HG03196 (cell line): ENCODE results near the gene UGT1A9.

Experiments
- ATAC-seq: cut with Tn5 transposase; IDR thresholded peaks from one replicate; pipeline ENCODE4 v1.9.1; 2021; ENCODE audit not compliant: unreplicated experiment

Gene UGT1A9

DNA sequence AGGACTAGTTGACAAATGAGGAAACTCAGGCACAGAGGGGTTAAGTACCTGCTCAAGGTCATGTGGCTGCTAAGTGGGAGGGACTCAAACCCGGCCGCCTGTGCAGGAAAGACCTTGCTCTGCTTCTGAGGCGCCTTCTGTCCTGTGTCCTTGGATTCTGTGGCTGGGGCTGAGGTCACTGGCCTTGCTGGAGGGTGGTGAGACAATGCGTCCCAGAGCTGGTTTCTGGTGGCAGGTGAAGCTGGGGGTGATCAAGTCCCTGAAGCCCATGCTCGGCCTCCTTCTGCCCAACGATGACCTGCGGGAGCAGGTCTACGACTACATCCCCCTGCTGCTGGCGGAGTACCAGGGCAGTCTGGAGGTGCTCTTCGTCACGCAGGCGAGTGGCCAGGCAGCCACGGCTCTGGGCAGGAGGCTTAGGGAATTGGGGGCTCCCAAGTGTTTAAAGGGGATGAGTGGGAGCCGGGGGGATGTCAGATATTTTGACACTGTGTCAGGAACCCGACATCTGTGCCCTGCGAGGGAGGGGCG is 122.5 kb downstream of the UGT1A9 start:
- ATAC-seq, result no peak

DNA sequence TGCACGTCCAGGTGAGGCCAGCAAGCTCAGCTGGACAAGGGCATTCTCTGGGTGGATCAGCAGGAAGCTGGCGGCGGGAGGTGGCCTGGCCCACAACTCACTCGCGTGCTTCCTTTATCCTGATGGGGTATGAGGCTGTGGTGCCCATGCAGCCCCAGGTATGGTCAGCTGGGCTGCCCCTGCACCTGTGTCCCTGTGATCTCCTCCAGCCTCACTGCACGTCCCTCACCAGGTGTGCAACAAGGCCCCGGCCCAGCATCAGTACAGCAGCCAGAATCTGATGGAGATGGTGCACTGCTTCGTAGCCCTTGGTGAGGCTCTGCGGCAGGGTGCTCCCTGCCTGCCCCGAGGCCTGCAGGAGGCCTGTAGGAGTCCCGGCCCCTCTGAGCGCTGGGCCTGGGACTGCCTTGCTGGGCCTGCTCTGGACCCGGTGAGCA is 124.1 kb downstream of the UGT1A9 start:
- no peak for ATAC-seq

DNA sequence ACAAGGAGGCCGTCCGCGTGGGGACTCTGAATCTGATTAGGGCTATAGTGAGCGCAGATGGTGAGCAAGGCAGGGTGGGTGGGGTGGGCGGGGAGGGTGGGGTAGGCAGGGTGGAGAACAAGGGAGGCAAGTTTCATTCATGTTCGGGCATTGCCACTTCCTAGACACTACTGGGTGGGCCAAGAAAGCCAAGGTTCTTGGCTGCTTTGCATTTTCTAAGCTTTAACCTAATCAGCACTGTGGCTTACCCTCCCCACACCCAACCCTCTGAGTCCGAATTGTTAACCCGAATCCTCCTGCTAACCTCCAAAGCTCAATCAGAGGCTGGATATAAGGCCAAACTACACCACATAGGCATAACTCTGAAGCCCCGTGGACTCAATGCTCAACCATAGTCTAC is 124.6 kb downstream of the UGT1A9 start:
- ATAC-seq, result no peak

DNA sequence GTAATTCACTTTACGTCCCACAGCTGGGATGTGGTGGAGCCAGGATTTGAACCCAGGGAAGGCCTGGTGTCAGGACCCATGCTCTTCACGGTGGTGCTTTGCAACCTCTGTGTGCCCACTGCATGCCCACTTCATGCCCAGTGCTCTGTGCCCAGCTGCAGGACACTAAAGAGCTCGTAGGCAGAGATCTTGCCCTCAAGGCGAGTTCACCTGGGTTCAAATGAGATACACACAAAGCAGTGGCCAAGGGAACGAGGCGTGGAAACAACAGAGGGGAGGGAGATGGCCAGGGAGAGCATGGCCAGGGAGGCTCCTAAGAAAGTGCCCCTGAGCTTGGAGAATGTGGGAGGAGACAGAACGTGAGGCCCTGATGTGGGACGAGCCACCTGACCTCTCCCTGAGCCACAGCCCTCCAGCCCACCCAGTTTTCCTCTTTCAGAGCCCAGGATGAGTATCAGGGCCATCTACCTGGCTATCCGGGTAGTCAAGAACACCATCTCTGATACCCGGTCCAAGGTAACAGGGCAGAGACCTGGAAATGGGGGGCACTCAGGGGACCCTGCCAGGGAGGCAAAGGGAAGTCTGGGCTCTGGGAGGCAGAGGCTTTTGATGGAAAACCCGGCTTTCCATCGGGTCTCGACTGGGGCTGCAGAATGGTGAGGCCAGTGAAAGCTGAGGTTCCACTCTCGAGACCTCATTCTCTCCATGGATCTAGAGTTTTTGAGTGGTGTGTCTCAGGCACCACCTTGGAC is 126.8 kb downstream of the UGT1A9 start:
- ATAC-seq, result no peak

DNA sequence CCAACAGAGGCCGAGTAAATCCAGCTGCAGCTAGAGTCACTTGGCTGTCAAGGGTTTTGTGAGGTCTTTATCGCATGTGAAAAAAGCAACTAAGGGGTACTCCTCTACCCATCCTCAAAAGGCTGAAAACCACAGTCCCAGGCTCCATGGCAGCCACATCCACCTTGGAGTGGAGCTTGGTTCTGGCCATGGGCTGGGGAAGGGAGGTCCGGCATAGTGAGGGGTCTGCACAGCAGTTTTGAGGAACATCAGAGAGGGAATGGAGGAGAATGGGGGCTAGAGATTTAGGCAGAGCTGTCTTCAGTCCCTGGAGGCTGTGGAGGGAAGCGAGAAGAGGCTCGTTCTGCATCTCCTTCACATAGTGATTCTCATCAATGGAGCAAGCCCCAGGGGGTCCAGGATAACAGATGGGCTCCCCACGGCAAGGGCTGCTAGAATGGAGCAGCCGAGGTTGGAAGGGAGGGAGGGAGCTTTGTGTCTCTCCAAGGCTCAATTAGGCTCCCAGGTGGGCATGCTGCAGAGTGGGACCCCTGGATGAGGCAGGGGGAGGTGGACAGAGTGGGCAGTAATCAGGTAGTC is 127.5 kb downstream of the UGT1A9 start:
- ATAC-seq, result no peak

DNA sequence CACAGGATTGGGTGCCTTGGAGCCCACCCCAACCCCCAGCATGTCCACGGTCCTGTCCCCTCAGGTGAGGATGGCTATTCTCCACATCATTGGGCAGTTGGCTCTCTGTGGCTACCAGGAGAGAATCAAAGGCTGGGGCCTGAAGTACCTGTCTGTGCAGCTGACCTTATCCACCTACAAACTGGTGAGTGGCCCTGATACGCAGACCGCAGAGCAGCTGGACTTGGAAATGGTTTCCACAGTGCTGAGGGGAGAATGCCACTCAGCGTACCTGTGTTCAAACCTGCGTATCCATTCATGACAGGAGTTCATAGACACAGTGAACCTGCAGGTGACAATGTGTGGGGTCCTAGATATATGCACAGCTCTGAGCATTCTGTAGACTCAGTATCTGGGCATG is 128.0 kb downstream of the UGT1A9 start:
- no peak for ATAC-seq

DNA sequence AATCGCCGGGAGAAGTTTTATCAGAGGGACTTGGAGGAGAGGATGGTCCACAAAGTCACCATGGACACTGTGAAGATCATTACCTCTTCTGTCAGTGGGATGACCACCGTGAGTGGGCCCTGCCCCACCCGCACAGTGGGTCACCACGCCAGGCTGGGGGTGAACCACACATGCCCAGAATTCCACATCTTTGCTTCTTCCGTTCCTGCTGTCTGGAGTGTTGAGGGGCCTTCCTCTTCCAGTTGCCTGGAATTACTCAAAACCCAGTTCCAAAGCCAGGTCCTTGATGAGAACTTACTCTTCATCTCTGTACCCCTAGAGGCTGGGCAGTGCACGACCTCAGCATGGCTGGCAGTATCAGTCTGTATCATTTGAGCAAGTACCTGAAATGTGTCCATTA is 128.5 kb downstream of the UGT1A9 start:
- no peak for ATAC-seq

DNA sequence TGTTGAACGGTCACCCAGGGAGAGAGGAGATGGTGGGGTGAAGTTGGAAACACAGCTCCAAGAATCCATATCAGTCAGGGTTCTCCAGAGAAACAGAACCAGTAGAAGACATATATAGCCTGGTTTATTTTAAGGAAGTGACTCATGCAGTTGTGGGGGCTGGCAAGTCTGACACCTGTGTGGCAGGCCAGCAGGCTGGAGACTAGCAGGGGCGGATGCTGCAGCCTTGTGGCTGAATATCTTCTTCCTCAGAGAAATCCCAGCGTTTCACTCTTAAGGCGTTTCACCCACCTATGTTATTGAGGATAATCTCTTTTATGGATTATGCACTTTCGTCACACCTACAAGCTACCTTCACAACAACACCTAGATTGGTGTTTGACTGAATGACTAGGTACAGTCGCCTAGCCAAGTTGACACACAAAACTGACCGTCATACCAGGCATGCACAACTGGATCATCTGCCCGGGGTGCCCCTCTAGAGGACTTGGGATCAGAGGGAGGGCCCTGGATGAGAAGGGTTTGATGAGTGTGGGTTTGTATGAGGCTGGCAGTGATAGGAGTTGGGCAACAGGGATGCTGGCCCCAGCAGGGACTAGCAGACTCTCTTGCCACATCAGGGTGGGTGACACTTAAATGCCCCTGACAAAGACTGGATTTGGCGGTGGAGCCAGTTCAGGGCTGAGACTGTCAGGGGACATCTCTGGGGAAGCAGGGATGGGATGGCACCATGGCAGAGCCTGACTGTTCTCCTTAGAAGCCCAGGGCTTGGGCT is 129.8 kb downstream of the UGT1A9 start:
- ATAC-seq, result no peak

DNA sequence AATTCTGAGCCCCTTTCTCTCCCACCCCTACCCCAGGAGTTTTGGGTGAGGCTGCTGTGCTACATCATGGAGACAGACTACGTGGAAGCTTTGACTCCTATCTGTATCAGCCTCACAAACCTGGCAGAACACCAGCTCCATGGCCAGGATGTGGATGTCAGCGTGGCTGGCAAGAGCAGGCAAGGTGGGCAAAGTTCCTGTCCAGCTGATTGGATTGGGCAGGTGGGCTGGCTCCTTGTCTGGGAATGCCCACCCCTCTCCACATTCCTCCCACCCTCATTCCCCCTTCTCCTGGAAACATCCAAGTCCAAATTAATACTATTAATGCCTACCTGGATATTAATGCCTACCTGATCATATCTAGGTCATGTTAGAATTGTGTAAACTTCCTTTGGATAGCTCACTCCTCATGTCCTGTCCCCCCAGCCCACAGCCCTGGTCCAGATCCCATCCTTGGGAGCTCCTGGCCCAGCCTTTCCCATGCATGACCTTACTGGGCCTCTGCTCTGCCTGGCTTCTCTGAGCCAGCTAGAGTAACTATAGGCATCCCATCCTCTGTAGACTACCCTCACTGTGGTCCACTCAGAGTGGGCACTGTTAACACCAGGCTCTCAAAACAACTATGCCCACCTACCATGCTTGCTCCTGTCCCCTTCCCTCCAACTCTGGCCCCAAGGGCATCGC is 130.6 kb downstream of the UGT1A9 start:
- ATAC-seq, result no peak

DNA sequence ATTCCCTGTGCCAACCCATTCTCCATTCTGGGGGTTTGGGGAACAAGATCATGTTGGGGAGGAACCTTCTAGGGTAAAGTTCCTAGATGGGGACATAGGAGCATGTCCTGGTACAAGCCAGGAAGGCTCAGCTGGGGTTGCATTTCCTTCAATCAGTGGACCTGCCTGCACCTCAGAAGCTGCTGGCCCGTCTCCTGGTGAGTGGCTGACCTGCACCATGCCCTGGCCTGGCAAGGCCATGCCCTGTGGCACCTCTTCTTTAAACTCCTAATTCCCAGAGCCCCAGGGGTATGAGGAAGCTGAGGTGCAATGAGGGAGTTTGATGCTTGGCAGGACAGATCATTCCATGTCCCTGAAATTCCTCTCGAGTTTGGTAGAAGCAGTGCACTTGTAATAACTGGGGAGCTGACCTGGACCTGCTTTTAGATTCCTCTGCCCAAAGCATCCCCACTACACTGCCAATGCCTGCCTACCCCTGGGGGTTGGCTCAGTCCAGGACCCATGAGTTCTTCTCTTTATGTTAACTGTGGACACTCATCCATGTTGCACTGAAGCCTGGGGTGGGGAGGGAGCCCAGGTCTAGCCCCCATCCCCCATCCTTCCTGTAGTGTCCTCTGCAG is 131.7 kb downstream of the UGT1A9 start:
- ATAC-seq, result no peak

DNA sequence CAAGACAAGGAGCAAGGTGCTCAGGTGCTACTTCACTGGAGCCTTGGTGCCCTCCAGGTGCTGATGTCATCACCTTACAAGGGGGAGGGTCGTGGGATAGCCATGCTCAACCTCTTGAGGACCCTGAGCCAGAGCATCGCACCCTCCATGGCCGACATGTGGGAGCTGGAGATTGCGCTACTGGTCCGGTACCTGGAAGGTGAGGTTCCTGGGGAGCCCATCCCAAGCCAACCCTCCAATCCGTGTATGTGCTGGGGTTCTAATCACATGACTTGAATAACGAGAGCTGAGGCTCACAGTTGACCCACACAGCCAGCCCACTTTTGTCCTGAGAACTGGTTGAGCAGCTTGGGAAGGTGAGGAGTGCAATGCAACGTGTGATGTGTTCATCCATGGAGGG is 132.3 kb downstream of the UGT1A9 start:
- no peak for ATAC-seq

DNA sequence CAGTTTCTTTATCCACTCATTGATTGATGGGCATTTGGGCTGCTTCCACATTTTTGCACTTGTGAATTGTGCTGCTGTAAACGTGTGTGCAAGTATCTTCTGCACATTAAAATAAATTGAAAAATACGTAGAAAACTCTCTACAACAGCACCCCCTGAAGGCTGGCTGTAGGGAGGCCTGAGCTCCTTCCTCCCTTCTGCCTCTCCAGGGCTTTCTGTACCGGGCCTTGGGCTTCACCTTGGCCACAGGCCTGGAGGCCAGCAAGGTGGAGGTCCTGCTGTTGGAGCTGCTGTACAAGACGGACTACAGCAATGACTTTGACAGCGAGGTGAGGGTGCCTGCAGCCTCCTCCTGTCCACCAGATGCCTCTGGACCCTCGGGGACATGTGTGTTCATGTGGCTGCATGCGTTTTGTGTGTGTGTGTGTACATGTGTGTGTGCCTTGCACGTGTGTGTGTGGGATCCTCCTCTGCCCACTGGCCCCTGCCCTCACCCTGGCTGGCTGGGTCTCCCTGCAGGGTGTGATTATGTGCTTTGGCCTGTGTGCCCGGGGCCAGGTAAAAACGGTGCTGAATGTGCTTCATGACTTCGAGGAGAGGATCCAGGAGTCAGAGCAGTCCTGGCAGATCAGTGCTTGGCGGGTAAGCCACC is 135.6 kb downstream of the UGT1A9 start:
- no peak for ATAC-seq

DNA sequence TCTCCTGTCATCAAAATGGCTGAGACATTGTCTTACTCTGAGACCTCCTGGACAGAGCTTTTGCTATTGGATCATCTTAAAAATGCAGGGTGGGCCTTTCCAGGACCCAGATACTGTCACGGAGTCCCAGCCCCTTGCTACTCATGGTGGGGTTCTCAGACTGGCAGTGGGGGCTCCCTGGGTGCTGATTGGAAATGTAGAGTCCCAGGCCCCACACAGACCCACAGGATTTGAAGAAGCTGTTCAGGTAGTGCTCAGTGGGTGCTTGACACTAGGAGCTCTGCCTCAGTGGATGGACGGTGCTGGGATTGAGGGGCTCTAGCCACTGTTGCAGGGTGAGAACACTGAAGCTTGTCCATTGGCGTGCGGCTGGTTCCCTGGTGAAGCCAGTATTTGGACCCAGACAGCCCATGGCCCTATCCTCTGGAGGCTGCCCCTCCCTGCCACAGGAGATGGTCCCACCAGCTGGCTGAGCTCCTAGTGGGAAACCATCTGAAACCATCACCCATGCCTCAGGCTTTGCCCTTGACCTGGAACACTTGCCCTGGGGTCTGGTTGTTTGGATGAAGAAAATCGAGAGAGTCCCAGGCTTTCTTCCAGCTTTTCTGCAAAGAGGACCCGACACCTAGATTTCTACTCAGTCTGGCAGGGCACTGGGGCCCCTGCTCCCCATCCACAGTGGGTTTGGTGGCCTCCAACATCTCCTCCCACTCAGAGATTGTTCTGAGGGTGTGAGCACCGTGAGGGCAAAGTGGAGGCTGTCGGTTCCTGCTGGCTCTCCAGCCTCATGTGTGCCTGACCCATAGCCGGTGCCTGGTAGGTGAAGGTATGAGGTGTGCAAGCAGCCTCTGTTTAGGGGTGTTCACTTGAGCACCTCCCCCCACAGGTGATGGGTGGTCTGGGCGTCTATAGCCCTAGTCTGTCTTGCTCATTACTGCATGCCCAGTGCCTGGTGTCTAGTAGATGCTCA is 136.6 kb downstream of the UGT1A9 start:
- no peak for ATAC-seq

DNA sequence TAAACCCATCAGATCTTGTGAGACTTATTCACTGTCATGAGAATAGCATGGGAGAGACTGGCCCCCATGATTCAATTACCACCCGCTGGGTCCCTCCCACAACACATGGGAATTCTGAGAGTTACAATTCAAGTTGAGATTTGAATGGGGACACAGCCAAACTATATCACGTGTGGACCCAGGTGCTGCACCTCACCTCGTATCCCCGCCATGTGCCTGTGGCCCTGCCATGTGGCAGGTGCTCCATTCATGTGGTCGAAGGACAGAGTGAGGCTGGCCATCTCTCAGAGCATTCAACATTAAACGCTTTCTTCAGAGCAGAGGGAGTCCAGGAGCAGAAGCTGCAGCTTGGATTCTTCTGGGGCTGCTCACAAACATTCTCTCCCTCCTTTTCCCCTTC is 138.7 kb downstream of the UGT1A9 start:
- no peak for ATAC-seq

DNA sequence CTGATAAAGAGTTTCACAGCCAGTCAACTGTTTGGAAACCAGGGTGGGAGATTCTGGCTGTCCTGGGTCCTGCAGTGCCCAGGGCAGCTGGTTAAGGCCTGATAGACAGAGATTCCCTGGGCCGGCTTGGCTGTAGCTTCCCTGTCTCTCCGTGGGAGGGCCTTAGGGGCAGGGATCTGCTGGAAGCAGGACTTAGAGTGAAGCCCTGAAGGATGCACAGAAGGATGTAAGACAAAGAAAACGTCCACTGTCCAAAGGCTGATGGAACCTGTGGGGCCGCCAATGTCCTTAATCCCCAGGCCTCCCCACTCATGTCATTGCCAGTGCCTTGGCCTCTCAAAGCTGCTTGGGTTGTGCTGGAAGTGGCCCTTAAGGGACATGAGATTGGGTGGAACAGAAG is 139.4 kb downstream of the UGT1A9 start:
- ATAC-seq, result no peak

DNA sequence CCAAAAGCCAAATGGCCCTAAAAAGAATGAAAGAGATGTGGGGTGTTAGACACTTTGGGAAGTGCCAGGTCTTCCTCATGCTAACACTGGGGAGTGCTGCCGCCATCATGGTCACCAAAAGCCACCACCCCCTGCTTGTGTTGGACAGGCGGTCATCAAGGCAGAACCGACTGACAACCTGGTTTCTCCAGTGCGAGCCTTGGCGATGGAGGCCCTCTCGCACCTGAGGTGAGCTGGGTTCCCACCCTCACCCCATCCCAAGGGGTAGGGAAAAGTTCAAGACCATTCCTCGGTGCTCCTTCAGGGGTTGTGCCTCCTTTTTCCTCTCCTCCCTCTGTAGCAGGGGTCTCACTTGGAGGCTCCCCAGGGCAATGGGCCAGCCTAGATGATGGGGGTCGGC is 140.0 kb downstream of the UGT1A9 start:
- ATAC-seq, result no peak

DNA sequence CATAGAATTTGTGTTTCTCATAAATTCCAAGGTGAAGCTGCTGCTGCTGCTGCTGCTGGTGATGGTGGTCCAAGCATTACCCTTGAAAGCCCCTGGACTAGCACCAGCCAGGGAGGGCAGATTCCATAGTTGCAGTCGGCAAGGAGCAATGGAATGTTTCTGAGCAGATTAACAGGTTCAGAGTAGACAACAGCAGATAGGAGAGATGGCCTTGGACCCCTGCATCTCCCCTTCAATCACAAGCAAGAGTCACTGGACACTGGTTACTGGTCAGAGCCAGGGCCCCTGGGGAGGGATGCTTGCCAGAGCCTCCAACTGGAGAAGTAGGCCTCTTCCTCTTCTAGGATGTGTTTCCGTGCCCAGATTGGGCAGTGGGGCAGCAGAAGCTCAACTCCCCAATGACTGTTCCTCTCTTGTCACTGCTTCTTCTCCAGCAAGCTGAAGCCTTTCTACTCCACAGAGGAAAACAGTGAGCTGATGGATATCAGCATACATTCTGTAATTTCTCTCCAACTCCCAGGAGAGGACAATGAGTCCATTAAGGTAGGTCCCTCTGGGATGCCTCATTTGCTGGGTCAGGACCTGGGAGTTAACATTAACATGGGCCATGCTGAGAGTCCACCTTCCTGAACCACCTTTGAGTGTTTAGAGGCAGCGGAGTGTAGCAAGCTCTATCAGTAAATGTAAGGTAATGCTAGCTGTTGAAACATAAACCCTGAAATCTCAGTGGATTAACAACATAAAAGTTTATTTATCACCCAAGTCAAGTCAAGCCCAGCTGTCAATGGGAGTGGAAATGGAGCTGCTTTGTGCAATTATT is 141.7 kb downstream of the UGT1A9 start:
- ATAC-seq, result no peak

DNA sequence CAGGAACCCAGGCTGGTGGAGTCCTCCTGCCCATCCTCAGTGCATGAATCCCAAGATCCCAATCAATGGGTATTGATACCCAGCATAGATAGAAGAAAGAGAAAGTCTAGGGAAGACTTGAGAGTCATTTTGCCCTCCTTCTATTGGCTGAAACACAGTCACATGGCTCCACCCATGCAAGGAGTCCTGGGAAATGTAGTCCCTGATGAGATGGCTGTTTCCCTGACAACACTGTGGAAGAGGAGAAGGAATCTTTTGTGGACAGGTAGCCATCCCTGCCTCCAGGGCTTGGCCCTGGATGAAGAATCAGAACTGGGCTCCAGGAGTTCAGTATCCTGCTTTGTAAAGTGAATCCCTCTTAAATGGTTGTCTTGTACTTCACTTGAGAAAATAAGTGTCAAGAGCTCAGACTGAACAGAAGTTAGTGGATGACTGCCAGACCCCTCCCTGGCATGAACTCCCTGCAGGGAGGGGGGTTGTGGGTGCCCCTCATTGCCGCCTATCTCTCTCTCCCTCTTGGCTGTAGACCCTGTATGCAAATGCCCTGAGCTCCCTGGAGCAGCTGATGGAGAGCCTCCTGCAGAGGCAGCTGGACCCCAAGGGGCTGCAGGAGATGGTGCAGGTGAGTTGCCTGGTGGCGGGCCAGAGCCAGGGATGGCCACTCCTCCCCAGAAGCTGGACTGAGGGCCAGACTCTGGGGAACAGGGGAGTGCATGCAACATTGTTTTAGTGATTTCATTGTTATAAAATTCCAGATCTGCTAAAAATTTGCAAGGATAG is 142.5 kb downstream of the UGT1A9 start:
- ATAC-seq, result no peak
